ENCODE results near the gene EFCC1.

EFCC1 gene

DNA sequence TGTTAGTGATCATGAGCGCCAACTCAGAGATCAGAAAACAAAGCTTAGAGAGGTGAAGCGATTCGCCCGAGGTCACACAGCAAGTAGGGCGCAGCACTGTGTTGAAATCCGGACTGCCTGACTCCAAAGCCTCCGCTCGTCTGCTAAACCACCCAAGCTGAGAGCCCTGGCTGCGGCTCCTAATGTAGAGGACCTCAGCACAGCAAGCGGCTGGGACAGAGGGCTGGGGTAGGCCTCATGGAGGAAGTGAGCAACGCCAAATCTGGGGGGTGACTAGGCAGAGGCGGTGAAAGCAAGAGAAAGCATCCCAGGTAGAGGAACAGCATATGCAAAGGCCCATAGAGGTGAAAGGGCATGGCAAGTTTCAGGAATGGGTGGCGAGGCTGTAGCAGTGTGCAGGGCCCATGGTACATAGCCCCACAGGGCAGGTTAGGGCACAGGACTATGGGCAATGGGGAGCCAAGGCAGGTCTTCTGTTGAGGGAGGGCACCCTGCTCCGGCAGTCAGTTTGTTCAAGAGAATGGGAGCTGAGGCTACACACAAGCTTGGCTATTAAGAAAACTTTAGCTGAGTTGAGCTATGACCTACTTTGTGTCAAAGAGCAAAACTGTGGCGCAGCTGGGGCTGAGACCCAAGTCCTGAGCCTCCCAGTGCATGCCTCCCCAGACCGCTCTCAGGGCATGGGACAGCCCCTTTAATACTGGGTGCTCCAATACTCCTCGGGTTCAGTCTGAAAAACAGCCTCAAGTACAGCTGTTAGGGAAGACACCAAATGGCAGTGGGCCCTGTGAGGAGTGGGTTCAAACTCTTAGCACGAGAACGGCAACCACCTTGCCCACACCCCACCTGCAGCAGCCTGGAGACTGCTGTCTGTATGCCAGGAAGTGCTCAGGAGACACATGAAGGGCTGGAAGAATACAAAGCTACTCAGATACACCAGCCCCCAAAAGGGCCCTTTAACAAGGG is 6.2 kb upstream of the EFCC1 start:
- no peak for DNase-seq

DNA sequence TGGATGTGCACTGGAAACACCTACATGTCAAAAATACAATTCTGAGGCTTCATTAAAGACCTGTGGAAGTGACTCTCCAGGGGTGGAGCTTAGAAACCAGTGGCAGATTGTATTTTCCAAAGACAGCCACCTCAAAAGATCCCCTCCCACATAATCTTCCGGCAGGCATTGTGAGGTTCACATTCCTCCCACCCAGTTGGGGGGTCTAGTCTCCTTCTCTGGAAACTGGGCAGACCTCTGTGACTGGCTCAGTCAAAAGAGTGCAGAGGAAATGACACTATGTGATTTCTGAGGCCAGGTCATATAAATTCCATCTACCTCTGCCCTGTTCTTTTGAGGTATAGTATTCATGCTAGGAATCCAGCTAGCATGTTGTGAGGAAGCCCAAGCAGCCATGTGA is 5.4 kb upstream of the EFCC1 start:
- DNase-seq = no peak

DNA sequence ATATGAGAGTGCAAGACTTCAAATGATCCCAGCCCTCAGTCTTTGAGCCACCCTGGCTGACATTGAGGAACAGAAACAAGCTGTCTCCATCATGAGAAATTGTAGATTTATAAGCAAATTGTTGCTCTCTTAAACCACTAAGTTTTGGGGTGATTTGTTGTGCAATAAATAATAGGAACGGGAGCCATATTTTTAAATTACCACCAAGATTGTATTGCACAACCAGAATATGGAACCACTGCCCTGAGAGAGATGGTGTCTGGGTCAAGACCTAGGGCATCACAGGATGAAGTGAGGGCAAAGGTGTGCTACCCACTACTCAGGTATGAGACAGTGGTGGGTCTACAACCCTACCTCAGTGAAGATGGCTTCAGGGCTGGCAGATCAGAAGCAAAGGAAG is 4.9 kb upstream of the EFCC1 start:
- no peak for DNase-seq

DNA sequence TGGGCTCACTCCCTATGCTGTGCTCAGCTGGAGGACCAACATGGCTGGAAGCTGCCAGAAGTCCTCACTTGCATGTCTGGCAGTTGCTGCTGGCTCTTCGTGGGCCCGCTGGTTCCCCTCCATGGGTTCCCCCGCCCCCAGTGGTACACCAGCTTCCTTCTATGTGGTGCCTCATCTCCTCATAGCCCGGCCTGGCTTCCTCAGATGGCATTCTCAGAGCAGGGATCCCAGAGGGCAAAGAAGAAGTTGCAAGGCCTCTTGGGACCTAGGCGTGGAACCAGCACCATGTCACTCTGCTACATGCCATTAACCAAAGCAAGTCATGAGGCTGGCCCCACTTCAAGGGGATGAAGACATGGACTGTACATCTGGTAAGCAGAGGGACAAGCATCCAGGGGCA is 4.4 kb upstream of the EFCC1 start:
- DNase-seq = no peak

DNA sequence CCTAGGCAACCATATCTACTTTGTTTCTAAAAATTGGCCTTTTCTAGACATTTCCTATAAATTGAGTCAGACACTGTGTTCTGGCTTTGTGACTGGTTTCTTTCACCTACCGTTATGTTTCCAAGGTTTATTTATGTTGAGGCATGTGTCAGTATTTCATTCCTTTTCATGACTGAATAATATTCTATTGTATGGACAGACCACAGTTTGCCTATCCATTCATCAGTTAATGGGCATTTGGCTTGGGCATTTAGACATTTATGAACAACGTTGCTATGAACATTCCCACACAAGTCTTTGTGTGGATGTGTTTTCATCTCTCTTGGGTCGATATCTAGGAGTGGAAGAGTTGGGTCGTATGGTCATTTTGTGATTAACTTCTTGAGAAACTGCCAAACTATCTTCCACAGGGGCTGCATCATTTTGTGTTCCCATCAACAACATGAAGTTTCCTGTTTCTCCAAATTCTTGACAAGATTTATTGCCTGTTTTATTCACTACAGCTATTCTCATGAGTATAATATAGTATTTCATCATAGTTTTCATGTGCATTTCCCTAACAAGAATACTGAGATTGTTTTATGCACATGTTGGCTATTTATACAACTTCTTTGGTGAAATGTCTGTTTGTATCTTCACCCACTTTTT is 3.5 kb upstream of the EFCC1 start:
- no peak for DNase-seq

DNA sequence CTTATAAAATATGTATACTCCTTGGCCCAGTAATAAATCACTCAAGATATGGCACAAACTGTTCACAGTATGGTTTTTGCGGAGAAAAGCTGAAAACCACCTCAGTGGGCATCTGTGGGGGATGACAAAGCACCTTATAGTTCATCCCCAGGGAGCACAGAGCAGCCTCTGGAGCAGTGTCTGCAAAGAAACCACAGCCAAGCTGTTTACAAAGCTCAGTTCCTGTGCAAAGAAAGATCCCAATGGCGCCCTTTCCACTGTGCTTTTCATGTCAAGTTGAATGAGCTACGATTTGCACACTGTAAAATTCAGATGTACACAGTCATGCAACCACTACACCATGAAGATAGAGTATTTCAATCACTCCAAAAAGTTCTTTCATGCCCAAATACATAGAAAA is 2.5 kb upstream of the EFCC1 start:
- no peak for DNase-seq

DNA sequence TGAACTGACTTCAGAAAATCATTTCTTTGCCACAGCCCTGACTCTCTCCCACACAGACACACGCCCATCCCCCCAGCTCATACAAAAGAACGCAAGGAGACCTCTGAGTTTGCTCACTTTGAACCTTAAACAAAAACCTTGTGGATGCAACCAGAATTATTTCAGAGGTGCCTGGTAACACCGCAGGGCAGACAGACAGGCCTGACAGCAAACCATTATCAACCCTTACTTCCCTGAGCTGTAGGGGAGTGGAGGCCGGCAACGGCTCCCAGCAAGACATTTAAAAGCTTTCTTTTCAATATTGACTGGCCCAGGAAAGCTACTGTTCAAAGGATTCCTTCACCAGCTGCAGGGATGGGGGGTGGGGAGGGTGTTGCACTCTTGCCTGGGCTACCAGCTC is 2.0 kb upstream of the EFCC1 start:
- DNase-seq = no peak

DNA sequence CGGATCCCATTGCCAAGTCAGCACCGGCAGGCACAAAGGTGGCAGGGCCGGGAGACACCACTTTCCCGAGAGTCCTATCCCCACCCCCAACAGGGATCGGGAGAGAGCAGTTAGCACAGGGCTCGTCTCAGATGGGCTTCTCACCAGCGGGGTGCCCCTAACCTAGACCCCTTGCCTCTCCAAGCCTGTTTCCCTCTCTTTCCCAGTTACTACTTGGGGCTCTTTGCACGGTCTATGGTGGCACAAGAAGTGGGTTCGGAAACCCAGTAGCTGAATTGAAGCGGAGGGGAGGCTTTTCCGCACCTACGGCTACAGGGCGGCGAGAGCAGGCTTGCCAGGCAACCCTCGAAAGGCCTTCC is 383 bp upstream of the EFCC1 start:
- DNase-seq = no peak

DNA sequence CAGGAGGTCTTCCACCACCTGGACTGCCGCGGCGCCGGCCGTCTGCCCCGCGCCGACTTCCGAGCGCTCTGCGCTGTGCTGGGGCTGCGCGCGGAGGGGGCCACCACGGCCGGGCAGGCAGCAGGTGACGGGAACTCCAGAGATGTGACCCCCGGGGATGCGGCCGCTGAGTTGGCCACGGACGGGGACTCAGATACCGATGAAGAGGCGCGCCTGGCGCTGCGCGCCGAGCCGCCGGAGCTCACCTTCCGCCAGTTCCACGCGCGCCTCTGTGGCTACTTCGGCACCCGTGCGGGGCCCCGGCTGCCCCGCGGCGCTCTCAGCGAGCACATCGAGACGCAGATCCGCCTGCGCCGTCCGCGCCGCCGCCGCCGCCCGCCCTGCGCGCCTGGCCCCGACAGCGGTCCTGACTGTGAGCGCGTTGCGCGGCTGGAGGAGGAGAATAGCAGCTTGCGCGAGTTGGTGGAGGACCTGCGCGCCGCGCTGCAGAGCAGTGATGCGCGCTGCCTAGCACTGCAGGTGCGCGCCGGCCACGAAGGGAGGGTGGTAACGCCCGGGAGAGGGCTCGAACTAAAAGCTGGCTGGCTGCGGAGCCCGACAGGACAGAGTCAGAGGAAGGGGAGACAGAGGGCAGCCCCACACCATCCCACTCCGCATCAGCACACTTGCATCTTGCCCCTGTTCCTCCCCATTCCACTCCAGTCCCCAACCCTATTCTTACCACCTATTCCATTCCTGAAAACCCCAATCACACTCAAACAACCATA is 885 bp downstream of the EFCC1 start:
- DNase-seq = no peak

DNA sequence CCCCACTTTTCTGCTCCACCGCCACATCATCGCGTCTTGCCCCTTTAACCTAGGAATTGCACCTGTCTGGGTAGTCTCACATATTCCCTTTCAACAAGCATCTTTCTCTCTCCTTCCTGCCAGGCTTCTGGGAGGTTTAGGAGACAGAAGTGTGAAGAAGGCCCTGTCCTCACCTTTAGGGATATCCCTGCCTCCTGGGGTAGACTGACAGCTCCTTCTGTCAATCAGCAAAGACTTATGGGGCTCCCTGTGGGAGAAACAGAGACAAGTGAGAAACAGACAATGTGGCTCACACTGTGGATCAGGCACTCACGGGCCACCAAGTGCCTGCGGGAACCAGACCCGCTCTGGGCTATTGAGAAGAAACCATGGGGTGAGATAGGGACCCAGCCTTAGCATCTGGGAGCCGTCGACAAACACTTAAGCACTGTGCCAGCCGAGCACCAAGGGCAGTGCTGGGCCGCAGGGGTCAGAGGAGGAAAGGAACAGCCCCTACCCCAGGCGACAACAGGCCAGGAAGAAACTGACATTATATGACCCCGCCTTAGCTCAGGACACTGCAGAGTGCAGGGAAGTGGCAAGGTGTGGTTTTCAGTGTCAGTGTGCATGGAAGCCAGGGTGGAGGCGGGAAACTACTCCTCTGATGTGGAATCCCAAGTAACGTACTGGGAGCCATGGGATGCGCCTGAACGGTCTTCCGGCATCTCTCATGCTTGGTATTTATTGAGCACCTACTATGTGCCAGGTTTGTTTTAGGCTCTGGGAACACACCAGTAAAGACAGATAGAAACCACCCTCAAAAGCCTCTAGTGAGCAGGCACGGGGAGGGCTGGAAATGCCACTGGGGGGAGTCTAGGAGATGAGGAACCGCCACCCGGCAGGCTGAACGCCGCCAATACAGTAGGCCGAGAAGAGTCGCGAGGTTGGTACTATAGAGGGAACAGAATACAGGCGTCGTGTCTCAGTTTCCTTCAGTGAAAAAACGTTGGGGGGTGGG is 1.8 kb downstream of the EFCC1 start:
- no peak for DNase-seq

DNA sequence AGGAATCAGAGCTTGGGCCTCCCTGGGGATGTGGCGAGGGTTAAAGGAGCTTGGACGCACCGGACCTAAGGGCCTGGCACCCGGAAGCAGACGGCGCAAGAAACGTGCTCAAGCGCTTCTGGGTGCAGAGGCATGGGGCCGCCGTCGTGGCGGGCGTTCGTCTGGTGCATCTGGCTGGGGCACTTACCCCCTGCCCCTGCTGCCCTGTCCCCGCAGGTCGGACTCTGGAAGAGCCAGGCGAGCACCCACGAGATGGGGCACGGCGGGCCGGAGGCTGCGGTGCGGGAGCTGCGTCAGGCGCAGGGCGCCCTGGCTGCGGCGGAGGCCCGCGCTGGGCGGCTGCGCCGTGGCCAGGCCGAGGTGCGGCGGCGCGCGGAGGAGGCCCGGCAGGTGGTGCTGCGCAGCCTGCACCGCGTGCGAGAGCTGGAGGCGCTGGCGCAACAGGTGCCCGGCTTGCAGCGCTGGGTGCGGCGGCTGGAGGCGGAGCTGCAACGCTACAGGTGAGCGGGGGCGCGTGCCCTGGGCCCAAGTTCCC is 2.5 kb downstream of the EFCC1 start:
- DNase-seq = no peak

DNA sequence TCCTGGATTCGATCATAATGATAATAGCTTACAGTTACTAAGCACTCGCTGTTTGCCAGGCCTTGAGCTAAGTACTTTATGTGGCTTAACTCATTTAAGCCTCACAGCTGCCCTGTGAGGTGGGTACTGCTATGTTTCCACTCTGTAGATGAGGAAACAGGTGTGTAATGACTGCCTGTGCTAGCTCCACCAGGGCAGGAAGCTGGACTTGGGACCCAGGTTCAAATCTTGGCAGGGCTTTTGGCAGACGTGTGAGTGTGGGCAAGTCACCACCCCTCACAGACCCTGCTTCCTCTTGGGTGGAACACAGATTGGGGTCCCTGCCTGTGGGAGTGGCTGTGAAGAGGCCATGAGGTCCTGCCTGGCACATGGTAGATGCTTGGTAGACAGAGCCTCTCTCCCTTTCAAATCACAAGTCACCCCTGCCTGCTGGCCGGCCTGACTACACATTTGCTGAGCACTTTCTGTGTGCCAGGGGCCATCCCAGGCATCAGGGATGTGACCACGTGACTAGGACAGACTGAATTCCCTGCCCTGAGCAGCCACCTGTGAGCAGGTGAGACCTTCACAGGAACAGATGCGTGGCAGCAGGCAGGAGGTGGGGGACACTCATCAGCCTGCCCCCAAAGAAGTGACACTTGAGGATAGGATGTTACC is 3.7 kb downstream of the EFCC1 start:
- DNase-seq = no peak

DNA sequence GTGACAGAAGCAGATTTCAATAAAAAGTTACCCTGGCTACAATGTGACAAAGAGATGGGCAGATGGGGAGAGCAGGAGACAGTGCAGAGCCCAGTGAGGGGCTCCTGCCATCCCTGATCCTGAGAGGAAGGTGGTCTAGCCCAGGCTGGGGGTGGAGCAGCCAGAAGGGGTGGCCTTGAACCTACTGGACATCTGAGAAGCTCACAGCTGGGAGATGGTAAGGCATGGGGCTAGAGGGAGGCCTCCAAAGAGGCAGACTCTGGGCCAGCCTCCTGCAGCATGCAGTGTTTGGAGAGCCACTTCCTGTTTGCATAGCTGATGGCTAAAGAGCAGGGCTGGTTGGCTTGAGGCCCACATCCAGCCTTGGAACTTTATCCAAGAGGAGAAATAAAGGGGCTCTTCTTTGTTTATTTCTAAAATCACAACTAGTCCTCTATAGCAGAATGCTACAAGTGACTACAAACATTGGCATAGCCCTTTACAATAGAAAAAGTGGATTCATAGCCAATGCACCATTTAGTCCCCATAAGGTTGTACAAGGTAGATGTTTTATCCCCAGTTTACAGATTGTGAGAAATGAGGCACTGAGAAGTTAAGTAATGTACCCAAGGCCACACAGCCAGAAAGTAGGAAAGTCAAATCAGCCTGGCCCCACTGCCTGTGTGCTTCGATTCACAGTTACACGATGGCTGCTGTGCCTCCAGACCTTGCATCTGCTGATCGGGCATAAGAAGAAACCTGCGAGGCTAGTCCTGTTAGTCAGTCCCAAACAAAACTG is 4.6 kb downstream of the EFCC1 start:
- DNase-seq = no peak

DNA sequence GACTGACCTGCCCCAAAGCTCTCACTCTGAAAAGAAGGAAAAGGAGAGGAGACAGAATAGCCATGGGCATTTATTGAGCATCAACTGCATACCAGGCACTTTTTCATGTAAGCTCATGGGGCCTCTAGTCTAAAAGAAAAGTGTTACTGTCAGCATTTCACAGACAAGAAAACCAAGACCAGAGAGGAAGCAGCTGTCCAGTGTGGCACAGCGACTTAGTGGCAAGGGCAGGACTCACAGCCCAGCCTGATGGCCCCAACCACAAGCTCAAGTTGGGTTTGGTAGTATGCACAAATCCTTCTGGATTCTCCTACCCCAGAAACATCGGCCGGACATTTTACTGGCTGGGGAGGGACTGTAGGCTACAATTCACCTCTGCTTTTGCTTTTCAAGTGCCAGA is 5.8 kb downstream of the EFCC1 start:
- no peak for DNase-seq

DNA sequence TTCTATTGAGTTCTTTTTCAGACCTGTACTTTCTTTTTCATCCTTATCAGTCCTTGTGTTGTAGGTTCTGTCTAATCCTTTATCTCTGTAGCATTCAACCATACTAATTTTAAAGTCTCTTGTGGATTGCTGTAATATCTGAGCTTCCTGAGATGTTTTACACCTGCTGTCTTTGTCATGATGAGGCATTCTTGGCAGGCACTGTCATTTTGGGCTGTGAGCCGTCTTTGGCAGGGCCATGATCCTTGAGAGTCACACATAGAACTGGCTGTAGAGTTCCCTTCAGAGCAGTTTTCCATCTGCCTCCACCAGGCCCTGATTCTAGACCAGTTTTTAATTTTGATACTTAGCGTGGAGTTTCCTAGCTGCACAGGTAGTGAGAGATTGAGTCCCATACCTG is 6.7 kb downstream of the EFCC1 start:
- no peak for DNase-seq

DNA sequence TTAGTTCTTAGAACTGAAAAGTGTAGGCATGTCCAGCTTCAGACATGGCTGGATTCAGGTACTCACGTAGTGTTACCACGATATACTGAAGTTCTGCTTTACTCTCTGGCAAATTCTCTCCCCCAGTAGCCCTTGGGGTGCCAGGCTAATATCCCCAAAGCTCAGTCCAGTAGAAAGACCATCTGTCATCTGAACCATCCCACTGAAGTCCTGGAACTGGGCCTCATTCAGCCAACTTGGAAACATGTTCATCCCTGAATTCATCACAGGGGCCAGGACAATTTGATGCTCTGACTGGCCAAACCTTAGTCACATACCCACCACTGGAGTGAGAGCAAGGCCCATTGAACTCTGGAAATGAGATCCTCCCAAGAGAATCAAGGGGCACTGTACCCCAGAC is 8.2 kb downstream of the EFCC1 start:
- no peak for DNase-seq

DNA sequence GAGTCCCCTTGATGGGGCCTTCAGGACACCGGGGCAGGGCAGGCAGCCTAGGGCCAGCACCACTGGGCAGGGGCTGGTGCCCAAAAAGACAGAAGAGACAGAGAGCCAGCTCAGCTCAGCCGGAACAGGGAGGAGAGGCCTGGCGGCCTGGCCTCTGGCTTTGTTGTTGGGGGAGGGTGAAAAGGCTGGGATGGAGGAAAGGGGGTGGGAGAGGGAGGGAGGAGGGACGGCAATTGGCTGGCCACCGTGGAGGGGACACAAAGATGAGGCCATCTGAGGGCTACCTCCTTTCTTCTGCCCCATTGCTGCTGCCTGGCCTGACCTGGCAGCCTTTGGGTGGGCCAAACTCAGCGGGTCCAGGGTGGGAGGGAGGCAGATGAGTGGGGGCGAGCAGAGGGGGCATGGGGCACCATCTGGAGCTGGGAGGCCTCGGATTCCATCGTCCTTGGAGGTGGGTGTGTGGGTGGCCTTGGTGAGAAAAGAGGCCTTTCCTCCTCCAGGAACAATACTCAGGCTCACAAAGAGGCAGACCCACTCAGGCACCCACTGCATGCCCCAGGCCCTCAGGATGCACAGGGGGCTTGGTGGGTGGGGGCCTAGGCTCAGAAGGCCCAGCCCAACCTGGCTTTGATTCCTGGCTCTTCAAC is 9.3 kb downstream of the EFCC1 start:
- DNase-seq = no peak

DNA sequence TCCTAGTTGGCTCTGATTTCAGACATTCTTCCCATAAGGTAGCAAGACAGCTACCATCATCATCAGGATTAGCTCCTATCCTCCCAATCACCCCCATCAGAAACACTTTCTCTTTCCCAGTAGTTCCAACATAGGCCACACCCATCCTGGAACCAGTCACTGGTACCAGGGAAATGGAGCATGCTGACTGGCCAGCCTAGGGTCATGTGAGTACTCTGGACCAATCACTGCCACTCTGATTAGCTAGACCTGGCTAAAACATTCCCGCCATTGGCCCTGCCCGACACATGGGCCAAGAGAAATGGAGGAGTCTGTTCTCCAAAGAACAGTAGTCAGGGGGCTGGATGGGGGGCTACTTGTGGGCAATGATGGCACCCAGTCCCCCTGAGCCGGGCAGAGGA is 12.4 kb downstream of the EFCC1 start:
- DNase-seq = no peak

DNA sequence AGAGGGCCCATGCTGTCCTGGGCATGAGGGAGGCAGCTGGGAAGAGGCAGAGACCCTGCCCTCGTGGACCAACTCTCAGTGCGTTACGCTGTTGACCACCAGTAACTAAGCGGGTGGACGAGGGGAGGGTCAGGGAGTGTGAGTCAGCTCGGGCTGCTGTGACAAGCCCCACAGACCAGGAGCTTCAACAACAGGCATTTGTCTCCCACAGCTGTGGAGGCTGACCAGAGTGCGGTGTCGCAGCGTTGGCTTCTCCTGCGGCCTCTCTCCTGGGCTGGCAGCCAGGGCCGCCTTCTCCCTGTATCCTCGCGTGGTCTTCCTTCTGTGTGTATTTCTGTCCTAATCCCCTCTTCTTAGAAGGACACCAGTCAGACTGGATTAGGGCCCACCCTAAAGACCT is 13.0 kb downstream of the EFCC1 start:
- DNase-seq = no peak

DNA sequence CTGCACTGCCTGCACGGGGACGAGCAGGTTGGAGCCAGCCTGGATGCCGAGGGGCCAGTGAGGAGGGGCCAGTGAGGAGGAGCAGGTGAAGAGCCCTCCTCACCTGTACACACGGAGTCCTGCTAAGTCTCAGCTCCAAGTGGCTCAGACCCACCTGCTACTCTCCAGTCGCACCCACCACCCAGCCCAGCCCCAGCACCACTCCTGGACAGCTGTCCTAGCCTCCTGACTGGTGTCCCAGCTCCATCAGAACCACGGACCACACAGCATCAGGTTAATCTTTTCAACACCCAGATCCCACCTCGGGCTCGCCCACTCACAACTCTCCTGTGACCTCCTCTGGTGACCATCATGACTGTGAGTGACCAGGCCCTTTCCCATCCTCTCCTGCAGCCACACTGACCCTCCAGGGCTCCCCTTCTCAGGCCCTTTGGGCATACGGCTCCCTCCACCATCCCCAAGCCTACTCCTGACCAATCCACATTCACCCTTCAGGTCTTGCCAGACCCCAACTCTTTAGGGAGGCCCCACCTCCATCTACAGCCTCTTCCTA is 13.8 kb downstream of the EFCC1 start:
- no peak for DNase-seq
